Pancreas (tissue), 10 donors: ENCODE measurements around the gene OR2T34. TPM values are rescaled to one million over a fixed set of nuclear protein-coding genes. Genes with fewer than 3 reads are reported as not detected.
"Not testable (repeated sequence)": the region's sequence is repeated elsewhere in the genome, so short reads cannot be mapped to it uniquely, and the experiment has no call there.

Source experiments
- ATAC-seq, 4 donors: fragments of 200-7000 bp; cut with Tn5 transposase; one replicate each; pipeline versions ENCODE4 v1.8.0 to v1.9.1; 2020; ENCODE audit warnings: mild to moderate bottlenecking in 4 of 4, moderate library complexity in 4 of 4
- DNase-seq, 6 donors: peaks; one replicate each; pipeline ENCODE4 v3.0.0-alpha.2; 2020
- FAIRE-seq: peaks from 2 replicates; lab custom pipeline; 2012; peaks lifted over from hg19 to GRCh38; lab: Jason Lieb, UNC
- H3K27ac ChIP-seq, 4 donors: fragments of 200-600 bp; sonication (generic); 1 replicate in 3 of 4; 2 replicates in 1 of 4; pipeline versions ENCODE4 v1.5.0 to v1.8.0; 2020
- H3K27me3 ChIP-seq, 4 donors: fragments of 200-600 bp; one replicate each; pipeline ENCODE4 v1.8.0; 2021
- H3K36me3 ChIP-seq, 3 donors: fragments of 200-600 bp; sonication (generic) in 1 of 3; one replicate each; pipeline versions ENCODE4 v1.5.0 to v1.8.0; 2020 to 2021
- H3K4me1 ChIP-seq, 3 donors: fragments of 200-600 bp; one replicate each; pipeline ENCODE4 v1.8.0; 2021
- H3K4me3 ChIP-seq, 4 donors: fragments of 200-600 bp; sonication (generic) in 2 of 4; one replicate each; pipeline versions ENCODE4 v1.5.0 to v1.8.0; 2020 to 2021
- H3K9me3 ChIP-seq, 4 donors: fragments of 200-600 bp; one replicate each; pipeline ENCODE4 v1.8.0; 2021
- intact Hi-C, 3 donors: fragments of 100-400 bp; cut with DNase I; formaldehyde crosslinking; loops; one replicate each; pipeline versions ENCODE4 v1.11.1 to v1.14.2; 2022
- polyA plus RNA-seq, 2 donors: library from polyadenylated mRNA; stranded (reverse); fragments of 200-250 nt; gene quantifications; one replicate each; pipeline ENCODE4 v1.2.3, GENCODE V29; 2013
- total RNA-seq, 6 donors: library from RNA; stranded (reverse); fragmentation: NEBNext Ultra II Directional in 4 of 6; extraction: Animal tissue kit (Norgen Biotek cat#: 25700) in 4 of 6; gene quantifications; one replicate each; pipeline versions ENCODE4 v1.2.1 to v1.2.4, GENCODE V29; 2021 to 2023
- donor health status: healthy with polysubstance abuse.
- donor health status: DM: no; HTN: no; CAD: no; lungs with moderate emphysema.
- donor health status: DM: no; HTN: no; CAD: no.
- donor health status: control.
- donor health status: control.
- donor health status: Bipolar disorder and iron deficiency.
- donor health status: DM: yes; HTN: yes; CAD: no.
- donor health status: DM: no; HTN: no; CAD: no.
- donor health status: DM: no; HTN: no; CAD: no.
- donor health status: DM: yes; HTN: yes; CAD: no.

Gene OR2T34
- total and polyA plus RNA-seq, 8 donors: not detected

DNA sequence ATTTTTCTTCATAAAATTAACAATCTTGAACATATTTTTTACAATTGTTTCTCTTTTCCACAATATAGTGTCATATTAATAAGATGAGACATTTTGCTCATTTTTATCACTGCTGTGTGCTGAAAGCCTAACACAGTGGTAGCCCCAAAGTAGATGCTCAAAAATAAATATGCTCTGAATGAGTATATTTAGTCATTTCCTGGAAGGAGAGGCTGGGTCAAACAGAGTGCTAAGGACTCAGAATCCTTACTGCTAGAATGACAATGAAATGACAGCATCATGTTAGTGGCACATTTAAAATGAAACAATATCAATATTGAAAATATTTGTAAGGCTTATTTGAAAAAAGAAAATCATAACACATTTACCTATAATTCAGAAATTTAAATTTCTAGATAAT lies 37.1 kb downstream of the OR2T34 start:
- DNase-seq, H3K27ac ChIP-seq, ATAC-seq, H3K9me3 ChIP-seq, H3K4me1 ChIP-seq, H3K27me3 ChIP-seq, H3K36me3 ChIP-seq, H3K4me3 ChIP-seq, intact Hi-C loops: not testable (repeated sequence)
- peak; percentile 97 for FAIRE-seq

Other genes starting within 250 kb of the OR2T34 start
- gene OR14C36, start 226.0 kb downstream of the OR2T34 start, total RNA-seq: not detected
- gene OR14C36, start 226.0 kb downstream of the OR2T34 start, polyA plus RNA-seq: not detected
- not detected for gene OR2T4, start 213.1 kb downstream of the OR2T34 start, total RNA-seq
- gene OR2T4, start 213.1 kb downstream of the OR2T34 start, polyA plus RNA-seq: not detected
- gene OR2T6, start 199.0 kb downstream of the OR2T34 start, total RNA-seq: not detected
- gene OR2T6, start 199.0 kb downstream of the OR2T34 start, polyA plus RNA-seq: not detected
- not detected for gene OR2T1, start 171.7 kb downstream of the OR2T34 start, total RNA-seq
- not detected for gene OR2T1, start 171.7 kb downstream of the OR2T34 start, polyA plus RNA-seq
- gene OR2T2, start 129.1 kb downstream of the OR2T34 start, total RNA-seq: under 1 TPM in 1 of 6 donors, not detected in 5; 0.06 TPM
- not detected for gene OR2T2, start 129.1 kb downstream of the OR2T34 start, polyA plus RNA-seq
- gene OR2T3, start 101.4 kb downstream of the OR2T34 start, total RNA-seq: not detected
- not detected for gene OR2T3, start 101.4 kb downstream of the OR2T34 start, polyA plus RNA-seq
- not detected for gene OR2T5, start 86.2 kb downstream of the OR2T34 start, total RNA-seq
- gene OR2T5, start 86.2 kb downstream of the OR2T34 start, polyA plus RNA-seq: not detected
- not detected for gene OR2G6, start 66.7 kb downstream of the OR2T34 start, total RNA-seq
- gene OR2G6, start 66.7 kb downstream of the OR2T34 start, polyA plus RNA-seq: not detected
- gene OR2T29, start 12.0 kb downstream of the OR2T34 start, total RNA-seq: under 1 TPM in 1 of 6 donors, not detected in 5; 0.12 TPM
- gene OR2T29, start 12.0 kb downstream of the OR2T34 start, polyA plus RNA-seq: not detected
- gene OR2T10, start 22.9 kb upstream of the OR2T34 start, total RNA-seq: under 1 TPM in 1 of 6 donors, not detected in 5; 0.12 TPM
- gene OR2T10, start 22.9 kb upstream of the OR2T34 start, polyA plus RNA-seq: under 1 TPM; 0.23 TPM
- under 1 TPM in 2 of 6 donors, not detected in 4; 0.09 to 0.12 TPM for gene OR2T11, start 60.3 kb upstream of the OR2T34 start, total RNA-seq
- gene OR2T11, start 60.3 kb upstream of the OR2T34 start, polyA plus RNA-seq: under 1 TPM in 1 of 2 donors, not detected in 1; 0.04 TPM
- not detected for gene OR2T35, start 70.5 kb upstream of the OR2T34 start, total RNA-seq
- gene OR2T35, start 70.5 kb upstream of the OR2T34 start, polyA plus RNA-seq: not detected
- gene OR2T27, start 80.8 kb upstream of the OR2T34 start, total RNA-seq: not detected
- not detected for gene OR2T27, start 80.8 kb upstream of the OR2T34 start, polyA plus RNA-seq
- gene OR14I1, start 128.0 kb upstream of the OR2T34 start, total RNA-seq: not detected
- gene OR14I1, start 128.0 kb upstream of the OR2T34 start, polyA plus RNA-seq: not detected
- not detected for gene LYPD8, start 181.0 kb upstream of the OR2T34 start, total RNA-seq
- gene LYPD8, start 181.0 kb upstream of the OR2T34 start, polyA plus RNA-seq: not detected